ENCODE results near the gene RNF14. TPM values are rescaled to one million over a fixed set of nuclear protein-coding genes. Genes with fewer than 3 reads are reported as not detected.

Gene RNF14
- total RNA-seq, 2 donors from 2014 or later = 59.7 to 74.6 TPM

GRCh38 chr5:141986072-141986471 is 17.2 kb downstream of the RNF14 start:
- TF ChIP-seq CTCF (IDR thresholded peaks at IDR 0.05) = no peak
- no peak for DNase-seq (ENCODE audit: low spot score)
- H3K27me3 ChIP-seq = no peaks in the 10 kb centered on the region
- H3K4me3 ChIP-seq = no peak overlapping the region
- H3K36me3 ChIP-seq = peaks cover 74% of the 10 kb centered on the region
- no peaks in the 10 kb centered on the region for H3K4me1 ChIP-seq
- no peak overlapping the region for H3K27ac ChIP-seq
- no peaks in the 10 kb centered on the region for H3K9me3 ChIP-seq

DNA sequence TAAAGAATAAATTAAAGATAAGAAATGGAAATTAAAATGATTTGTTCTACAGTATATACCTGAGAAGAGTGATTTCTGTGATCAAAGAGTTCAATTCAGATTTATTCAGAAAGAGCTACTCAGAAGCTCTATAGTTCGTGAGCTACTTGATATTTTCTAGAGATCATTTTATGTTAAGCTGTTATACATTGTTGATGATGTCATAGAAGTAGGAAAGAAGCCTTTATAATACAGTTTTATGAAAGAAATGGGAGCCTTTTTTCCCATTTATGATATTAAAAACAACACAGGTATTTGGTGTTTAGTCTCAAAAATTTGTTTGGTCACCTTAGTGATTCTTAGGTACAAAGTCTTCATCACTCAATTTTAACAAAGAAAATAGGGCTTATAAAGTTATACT is 20.8 kb downstream of the RNF14 start:
- H3K9me3 ChIP-seq = no peaks in the 10 kb centered on the region
- no peak for DNase-seq (ENCODE audit: low spot score)
- H3K27me3 ChIP-seq = no peaks in the 10 kb centered on the region
- no peak overlapping the region for H3K27ac ChIP-seq
- no peaks in the 10 kb centered on the region for H3K4me1 ChIP-seq
- TF ChIP-seq CTCF (IDR thresholded peaks at IDR 0.05) = no peak
- no peak overlapping the region for H3K4me3 ChIP-seq
- peaks cover 65% of the 10 kb centered on the region for H3K36me3 ChIP-seq

DNA sequence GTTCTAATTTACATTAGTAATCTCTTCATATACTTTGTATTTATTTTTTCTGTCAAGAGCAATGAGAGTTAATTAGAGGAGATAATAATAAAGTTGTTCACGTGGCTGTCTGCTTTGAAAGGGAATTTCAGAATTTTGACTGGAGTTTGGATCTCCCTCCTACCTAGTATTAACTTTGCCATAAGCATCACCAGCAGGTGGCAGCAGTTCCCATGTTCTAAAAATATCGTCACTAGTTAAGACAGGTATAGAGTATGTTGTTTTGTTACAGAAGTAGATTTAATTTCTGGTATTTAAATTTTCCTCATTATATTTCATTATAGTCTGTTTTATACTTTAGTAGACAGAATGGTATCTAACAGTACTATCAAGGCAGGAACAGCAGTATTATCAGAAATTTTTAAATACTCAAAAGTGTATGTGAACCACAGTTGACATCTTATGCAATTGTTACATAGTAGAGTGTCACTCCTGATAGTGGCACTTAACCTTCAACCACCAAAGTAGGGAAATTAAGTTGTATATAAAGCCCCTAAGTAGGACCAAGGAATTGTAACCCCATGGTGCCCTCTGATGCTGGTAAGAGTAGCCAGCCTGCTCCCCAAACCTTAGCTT is 23.6 kb downstream of the RNF14 start:
- H3K27ac ChIP-seq = no peak overlapping the region
- no peaks in the 10 kb centered on the region for H3K9me3 ChIP-seq
- H3K27me3 ChIP-seq = no peaks in the 10 kb centered on the region
- H3K36me3 ChIP-seq = peaks cover 48% of the 10 kb centered on the region
- no peak overlapping the region for H3K4me3 ChIP-seq
- H3K4me1 ChIP-seq = no peaks in the 10 kb centered on the region
- DNase-seq (ENCODE audit: low spot score) = peak; percentile 78
- peak; percentile 71 to 84 for TF ChIP-seq CTCF (IDR thresholded peaks at IDR 0.05)

- TF ChIP-seq CTCF (IDR thresholded peaks at IDR 0.05) = no peak
- peaks cover 36% of the 10 kb centered on the region for H3K36me3 ChIP-seq
- H3K4me1 ChIP-seq = no peaks in the 10 kb centered on the region
- no peak overlapping the region for H3K27ac ChIP-seq
- no peaks in the 10 kb centered on the region for H3K27me3 ChIP-seq
- H3K9me3 ChIP-seq = no peaks in the 10 kb centered on the region
- no peak for DNase-seq (ENCODE audit: low spot score)
- no peak overlapping the region for H3K4me3 ChIP-seq
These were observed 25.7 kb downstream of the RNF14 start for GRCh38 chr5:141994511-141995136.

GRCh38 chr5:141995656-141996055 is 26.8 kb downstream of the RNF14 start:
- Histone ChIP-seq H3K9me3 (no peaks in the 10 kb centered on the region), H3K36me3 (peaks cover 36% of the 10 kb centered on the region), H3K27ac (no peak overlapping the region), H3K4me3 (no peak overlapping the region), H3K27me3 (no peaks in the 10 kb centered on the region), H3K4me1 (no peaks in the 10 kb centered on the region)
- TF ChIP-seq CTCF (IDR thresholded peaks at IDR 0.05) = no peak
- no peak for DNase-seq (ENCODE audit: low spot score)

Measured in right atrium auricular region (tissue), 2 donors.